Omental fat pad (tissue), 4 donors: ENCODE measurements around the gene PRPS1L1. TPM values are rescaled to one million over a fixed set of nuclear protein-coding genes. Genes with fewer than 3 reads are reported as not detected.

Experiments used
- ATAC-seq: fragments of 150-250 bp; one replicate; pipeline ENCODE4 v1.9.1; 2016; ENCODE audit warnings: mild to moderate bottlenecking, moderate library complexity; ENCODE audit not compliant: low FRiP score
- DNase-seq: peaks from one replicate; pipeline ENCODE4 v3.0.0-alpha.2; 2019; ENCODE audit warnings: low spot score
- total RNA-seq, 4 donors: library from RNA; depleted of rRNA; stranded (reverse); fragments of >200 nt; gene quantifications; one replicate each; pipeline ENCODE4 v1.1.0, GENCODE V29; 2016
- TF ChIP-seq, protein P1 (sequence below), 3 donors: fragments of 450-650 bp; IDR thresholded peaks; one replicate each; pipeline ENCODE4 v1.5.1; 2016 to 2017; ENCODE audit warnings: antibody characterized with exemption in 3 of 3, mild to moderate bottlenecking in 3 of 3, moderate library complexity in 2 of 3

The PRPS1L1 gene
- total RNA-seq, 4 donors from 2014 or later, result not detected

DNA sequence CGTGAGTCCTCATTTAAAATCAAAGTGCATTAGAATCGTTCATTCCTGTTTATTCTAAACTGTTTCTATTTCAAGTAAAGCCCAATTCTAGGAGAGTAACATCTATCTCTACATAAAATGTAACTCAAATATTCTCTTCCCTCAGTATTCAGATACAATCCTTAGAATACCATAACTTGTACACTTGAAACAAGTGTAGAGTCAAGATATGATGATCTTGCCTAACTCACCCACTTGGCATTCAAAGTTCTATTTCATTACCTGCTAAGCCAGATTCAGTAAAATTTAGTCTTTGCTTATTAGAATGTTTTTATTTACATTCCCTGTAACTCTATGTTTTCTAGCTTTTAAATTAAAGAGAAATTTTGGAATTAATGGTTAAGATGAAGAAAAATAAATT, 31.6 kb downstream of the PRPS1L1 start:
- ATAC-seq, result no peak
- TF ChIP-seq, protein P1, sequence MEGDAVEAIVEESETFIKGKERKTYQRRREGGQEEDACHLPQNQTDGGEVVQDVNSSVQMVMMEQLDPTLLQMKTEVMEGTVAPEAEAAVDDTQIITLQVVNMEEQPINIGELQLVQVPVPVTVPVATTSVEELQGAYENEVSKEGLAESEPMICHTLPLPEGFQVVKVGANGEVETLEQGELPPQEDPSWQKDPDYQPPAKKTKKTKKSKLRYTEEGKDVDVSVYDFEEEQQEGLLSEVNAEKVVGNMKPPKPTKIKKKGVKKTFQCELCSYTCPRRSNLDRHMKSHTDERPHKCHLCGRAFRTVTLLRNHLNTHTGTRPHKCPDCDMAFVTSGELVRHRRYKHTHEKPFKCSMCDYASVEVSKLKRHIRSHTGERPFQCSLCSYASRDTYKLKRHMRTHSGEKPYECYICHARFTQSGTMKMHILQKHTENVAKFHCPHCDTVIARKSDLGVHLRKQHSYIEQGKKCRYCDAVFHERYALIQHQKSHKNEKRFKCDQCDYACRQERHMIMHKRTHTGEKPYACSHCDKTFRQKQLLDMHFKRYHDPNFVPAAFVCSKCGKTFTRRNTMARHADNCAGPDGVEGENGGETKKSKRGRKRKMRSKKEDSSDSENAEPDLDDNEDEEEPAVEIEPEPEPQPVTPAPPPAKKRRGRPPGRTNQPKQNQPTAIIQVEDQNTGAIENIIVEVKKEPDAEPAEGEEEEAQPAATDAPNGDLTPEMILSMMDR (IDR thresholded peaks at IDR 0.05), result no peak
- DNase-seq, result no peak

DNA sequence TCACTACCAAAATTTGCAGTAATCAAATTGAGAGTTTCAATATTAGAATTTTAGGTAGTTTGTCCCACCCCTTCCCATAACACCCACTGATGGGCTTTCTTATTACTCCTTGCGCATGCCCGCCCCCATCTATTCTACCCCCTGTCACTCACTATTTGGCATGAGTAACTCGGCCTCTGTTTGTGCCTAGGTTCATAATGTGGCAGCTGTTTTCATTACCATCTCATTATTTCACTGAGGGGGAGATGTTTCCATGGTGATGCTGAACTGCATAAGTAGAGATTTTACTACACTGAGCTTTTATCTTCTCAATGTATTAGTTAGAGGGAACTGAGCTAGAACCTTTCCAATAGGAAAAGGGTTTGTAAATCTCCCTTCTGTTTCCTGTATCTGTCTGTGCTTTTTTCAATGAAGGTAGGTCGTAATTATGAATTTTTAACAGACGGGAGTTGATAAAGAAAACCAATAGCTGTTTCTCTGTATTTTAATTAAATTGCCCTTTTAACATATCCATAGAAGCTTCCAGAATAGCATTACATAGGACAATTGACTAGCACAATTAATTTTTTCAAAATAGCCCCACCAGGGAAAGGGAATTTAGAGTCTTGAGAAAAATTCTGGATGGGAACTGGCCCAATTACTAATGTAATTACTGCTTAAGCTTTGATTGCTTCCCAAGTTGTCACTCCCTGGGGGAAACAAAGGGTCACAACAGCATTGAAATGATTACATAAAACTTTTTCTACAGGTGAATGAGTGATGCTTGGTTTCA, 33.4 kb downstream of the PRPS1L1 start:
- TF ChIP-seq, protein P1 (IDR thresholded peaks at IDR 0.05), result no peak
- DNase-seq, result no peak
- ATAC-seq, result no peak

DNA sequence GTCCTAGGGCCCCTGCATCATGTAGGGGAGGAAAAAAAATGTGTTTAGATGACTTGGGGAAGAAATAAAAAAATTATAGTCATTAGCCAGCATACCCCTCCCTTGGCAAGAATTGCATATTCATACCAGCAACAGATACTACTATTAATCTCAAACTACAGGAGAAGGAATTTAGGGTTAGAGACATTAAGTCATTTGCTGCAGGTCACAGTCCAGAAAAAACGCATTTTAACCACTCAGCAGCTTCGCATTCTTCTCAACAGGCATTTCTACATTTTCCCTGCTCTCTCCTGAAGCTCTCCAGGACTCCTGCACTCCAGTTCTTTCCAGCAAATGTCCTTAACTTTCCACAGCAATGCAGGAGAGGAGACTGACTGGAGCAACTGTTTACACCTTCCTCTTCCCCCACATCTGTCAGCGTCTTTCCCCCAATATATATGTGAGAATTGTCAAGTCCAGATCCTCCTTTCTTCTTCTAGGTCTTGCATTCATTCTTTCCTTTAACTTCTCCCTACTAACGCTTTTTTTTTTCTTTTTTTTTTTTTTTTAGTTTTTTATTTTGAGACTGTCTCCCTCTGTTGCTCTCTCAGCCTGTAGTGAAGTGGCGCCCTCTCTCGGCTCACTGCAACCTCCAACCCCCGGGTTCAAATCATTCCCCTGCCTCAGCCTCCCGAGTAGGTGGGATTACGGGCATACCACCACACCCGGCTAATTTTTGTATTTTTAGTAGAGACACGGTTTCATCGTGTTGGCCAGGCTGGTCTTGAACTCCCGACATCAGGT, 35.6 kb downstream of the PRPS1L1 start:
- no peak for DNase-seq
- TF ChIP-seq, protein P1 (IDR thresholded peaks at IDR 0.05), result no peak
- ATAC-seq, result no peak

DNA sequence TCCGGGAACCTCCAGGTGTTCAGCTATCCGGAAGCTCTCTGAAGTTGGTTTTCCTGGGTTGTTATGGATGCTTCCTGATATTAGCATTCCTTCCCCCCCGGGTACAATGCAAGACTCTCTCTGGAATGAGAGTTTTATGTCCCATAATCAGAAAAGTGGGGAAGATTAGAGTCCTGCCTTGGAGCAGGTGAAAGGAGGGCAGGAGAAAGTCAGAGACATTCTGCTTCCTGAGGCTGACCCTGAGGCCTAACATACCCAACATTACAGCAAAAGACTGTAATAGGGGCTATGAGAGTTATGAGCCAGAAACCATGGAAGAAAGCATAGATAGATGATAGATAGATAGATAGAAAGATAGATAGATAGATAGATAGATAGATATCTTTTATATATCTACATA, 36.9 kb downstream of the PRPS1L1 start:
- DNase-seq, result no peak
- TF ChIP-seq, protein P1 (IDR thresholded peaks at IDR 0.05), result no peak
- ATAC-seq, result no peak

DNA sequence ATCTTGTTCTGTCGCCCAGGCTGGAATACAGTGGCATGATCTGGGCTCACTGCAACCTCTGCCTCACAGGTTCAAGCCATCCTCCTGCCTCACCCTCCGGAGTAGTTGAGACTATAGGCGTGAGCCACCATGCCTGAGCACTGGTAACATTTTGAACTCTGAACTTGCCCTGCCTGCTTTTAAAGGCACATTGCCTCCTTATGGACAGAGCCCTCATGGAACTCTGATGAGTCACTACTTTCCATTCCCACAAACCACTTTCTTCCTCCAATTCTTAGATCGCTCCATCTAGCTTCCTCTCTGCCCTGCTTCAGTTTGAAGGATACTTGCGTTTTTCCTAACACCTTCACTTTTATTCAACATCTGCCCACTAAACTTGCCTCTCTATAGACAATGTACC, 38.1 kb downstream of the PRPS1L1 start:
- ATAC-seq (no peak), DNase-seq (no peak)
- TF ChIP-seq, protein P1 (IDR thresholded peaks at IDR 0.05), result no peak

DNA sequence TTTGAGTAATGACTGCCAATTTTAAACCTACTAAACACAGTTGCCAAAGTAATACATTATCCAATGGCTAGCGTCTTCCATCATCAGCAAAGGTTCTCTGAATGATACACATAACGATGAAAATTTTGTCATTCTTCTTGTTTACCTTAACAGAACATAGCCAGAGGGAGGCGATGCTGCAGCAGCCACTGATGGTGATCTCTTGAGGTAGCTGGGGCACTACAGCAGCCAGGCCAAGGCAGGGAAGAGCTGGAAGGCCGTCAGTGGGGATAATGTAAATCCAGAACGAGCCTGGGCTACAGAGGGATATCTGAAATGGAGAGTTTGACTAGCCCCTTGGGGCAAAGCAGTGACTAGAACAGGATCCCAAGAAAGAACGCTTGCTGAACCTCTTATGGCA, 38.8 kb downstream of the PRPS1L1 start:
- TF ChIP-seq, protein P1 (IDR thresholded peaks at IDR 0.05), result no peak
- ATAC-seq (no peak), DNase-seq (no peak)
